ENCODE data around the gene SPDYE9.
"Not testable (repeated sequence)": the region's sequence is repeated elsewhere in the genome, so short reads cannot be mapped to it uniquely, and the experiment has no call there.

Gene SPDYE9, protein sequence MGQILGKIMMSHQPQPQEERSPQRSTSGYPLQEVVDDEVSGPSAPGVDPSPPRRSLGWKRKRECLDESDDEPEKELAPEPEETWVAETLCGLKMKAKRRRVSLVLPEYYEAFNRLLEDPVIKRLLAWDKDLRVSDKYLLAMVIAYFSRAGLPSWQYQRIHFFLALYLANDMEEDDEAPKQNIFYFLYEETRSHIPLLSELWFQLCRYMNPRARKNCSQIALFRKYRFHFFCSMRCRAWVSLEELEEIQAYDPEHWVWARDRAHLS

DNA sequence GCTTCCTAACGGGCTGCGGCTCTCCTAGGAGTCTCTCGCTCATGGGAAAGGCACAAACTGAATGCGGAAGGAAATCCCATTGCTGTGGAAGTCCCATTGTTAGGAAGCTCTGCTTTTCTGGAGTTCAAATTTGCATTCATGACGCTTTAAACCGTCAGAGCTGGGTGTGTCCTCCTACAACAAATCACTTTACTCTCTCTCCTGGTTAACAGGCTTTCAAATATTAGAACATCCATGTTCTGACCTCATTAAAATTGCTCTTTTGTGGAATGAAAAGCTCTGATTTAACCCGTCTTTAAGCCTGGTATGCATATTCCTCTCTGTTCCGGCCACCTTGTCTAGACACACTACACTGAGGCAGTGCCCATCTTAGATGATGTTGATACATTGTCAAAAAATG is at the start of gene SPDYE9:
TSS of gene SPDYE9 (minus strand) at position 101 of the 400 bp plus-strand sequence. CDS start 1,800 bp downstream, outside the sequence.
- DNase-seq = not testable (repeated sequence)

DNA sequence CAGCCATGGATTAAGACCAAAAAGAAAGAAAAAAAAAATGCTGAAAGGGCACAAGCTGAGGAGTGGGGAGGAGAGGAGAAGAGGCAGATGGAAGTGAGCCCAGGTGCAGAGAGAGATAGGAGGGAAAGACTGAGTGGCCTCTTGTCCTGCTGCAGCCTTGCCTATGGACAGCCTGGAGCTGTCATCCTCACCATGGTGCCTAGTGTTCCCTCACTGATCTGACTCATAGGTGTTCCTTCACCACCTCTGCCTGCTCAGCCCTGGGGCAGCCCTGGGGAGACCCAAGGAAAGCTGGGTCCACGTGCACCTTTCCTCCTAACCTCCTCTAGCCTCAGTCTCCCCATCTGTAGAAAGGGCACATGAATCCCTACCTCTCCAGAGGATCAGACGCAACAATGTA is 49.0 kb upstream of the SPDYE9 start:
- DNase-seq = not testable (repeated sequence)

DNA sequence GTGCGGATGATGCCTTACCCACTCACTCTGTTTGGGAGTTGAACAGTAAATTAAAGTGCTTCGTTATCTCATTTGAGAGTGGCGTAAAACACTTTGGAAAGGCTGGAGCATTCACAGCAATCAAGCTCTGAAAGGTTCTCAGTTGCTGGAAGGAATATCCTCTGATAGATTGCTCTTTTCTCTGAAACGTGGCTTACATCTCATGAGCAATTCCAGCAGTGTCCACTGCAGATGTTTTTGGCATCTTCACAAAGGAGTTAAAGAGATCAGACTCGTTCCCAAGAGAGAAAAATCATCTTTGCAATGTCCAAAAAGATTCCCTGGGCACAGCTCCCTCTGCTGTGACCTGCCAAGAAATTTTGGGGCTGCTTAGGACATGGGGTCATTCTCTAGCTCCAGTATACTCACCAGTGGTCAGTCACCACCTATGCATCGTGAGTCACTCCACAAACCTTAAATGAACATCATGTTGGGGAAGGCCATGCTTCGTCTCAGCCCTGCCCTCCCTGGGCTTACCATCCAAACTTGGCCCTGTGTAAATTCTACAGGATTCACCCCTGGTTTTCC is 46.9 kb upstream of the SPDYE9 start:
- DNase-seq = not testable (repeated sequence)

DNA sequence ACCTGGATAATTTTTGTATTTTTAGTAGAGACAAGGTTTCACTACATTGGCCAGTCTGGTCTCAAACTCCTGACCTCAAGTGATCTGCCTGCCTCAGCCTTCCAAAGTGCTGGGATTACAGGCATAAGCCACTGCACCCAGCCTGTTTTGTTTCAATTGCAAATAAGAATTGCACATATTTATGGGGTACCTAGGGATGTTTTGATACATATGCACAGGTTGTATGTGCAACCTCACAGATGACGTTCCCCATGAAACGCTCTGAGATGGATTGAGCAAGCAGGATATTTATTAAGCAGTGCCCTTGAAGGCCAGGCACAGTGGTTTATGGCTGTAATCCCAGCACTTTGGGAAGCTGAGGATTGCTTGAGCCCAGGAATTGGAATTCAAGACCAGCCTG is 44.8 kb upstream of the SPDYE9 start:
- not testable (repeated sequence) for DNase-seq

DNA sequence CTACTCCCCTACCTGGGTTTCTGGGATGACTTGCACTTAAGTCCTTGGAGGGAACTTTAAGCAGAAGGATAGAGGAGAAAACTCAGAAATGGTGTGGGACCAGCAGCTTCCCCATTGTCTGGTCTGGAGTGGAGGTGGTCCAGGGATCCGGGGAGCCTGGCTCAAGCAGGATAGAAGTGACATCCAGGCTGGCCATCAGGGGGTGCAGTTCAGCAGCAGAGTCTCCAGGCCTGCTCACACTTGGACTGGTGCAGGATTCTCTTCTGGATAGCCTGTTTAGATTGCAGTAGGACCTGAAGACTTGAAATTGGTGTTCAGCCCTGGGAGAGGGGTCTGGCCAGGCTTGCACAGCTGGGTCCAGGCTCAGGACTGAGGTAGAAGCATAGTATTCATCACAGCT is 38.3 kb upstream of the SPDYE9 start:
- DNase-seq = not testable (repeated sequence)

DNA sequence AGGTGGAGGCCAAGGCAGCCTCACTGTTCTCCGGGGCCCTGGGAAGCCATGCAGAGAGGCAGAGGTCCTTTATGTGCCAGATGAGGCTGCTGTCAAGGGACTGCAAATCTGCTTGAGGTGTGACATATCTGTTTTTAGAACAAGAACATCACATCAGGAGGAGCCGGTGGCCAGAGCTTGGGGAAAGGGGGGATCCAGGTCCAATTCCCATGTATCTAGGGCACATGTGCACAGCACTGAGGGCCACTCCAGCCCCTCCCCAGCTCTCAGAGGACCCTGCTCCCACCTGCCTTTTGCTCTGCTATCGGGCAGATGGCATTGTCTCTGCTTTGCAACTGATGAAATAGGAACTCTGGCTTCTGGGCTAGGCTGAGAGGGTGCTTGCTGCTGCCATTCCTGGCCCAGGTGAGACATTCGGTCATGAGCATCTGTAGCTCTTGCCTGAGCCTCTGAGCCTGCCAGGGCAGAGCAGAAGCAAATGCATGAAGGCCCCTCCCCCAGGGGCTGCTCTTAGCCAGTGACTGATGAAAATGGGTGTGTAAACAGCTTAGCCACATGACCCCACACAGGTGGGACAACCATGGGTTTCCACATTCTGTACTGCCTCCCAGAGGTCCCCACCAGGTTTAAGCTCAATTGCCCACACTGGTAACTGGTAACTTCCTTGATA is 37.1 kb upstream of the SPDYE9 start:
- not testable (repeated sequence) for DNase-seq

DNA sequence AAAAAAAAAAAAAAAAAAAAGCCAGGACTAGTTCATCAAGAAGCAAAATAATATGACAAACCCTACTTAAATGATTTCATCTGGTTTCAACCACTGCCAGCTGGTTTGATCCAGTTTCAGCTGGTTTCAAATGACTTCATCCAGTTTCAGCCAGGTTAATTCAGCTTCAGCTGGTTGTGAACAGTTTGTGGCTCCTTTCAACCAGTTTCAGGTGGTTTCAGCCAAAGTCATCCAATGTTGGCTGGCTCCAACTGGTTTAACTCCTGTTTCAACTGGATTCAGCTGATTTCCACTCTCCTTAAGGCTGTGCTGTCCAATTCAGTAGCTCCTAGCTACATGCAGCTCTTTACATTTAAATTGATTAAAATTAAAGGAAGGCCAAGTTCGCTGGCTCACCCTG is 32.3 kb upstream of the SPDYE9 start:
- DNase-seq = not testable (repeated sequence)

DNA sequence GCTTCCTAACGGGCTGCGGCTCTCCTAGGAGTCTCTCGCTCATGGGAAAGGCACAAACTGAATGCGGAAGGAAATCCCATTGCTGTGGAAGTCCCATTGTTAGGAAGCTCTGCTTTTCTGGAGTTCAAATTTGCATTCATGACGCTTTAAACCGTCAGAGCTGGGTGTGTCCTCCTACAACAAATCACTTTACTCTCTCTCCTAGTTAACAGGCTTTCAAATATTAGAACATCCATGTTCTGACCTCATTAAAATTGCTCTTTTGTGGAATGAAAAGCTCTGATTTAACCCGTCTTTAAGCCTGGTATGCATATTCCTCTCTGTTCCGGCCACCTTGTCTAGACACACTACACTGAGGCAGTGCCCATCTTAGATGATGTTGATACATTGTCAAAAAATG is 28.0 kb downstream of the SPDYE9 start, which contains the start of gene SPDYE11:
TSS of gene SPDYE11 (minus strand) at position 101 of the 400 bp plus-strand sequence. CDS start 1,800 bp downstream, outside the sequence.
- DNase-seq = not testable (repeated sequence)

DNA sequence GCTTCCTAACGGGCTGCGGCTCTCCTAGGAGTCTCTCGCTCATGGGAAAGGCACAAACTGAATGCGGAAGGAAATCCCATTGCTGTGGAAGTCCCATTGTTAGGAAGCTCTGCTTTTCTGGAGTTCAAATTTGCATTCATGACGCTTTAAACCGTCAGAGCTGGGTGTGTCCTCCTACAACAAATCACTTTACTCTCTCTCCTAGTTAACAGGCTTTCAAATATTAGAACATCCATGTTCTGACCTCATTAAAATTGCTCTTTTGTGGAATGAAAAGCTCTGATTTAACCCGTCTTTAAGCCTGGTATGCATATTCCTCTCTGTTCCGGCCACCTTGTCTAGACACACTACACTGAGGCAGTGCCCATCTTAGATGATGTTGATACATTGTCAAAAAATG is 56.2 kb downstream of the SPDYE9 start, which contains the start of gene SPDYE8:
TSS of gene SPDYE8 (minus strand) at position 101 of the 400 bp plus-strand sequence. CDS start 1,800 bp downstream, outside the sequence.
- DNase-seq = not testable (repeated sequence)

All from CD4-positive, alpha-beta T cell treated with Interleukin-10 for 1 hour (primary cell).